Peyer's patch (tissue), 4 donors: ENCODE results near the gene HLX.

ENCODE experiments used
- CTCF ChIP-seq, 6 experiments: fragments of 450-650 bp in 4 of 6; fragments of 200-600 bp in 2 of 6; sonication (generic) in 1 of 6; IDR thresholded peaks; one replicate each; pipeline ENCODE4 v1.5.1; 2017 to 2019; ENCODE audit warnings: antibody characterized with exemption in 6 of 6, mild to moderate bottlenecking in 3 of 6, moderate library complexity in 1 of 6
- POLR2A ChIP-seq, 2 donors: fragments of 450-650 bp; IDR thresholded peaks; one replicate each; pipeline ENCODE4 v1.5.1; 2017; ENCODE audit warnings: antibody characterized with exemption in 2 of 2, mild to moderate bottlenecking in 2 of 2, moderate library complexity in 2 of 2

GRCh38 chr1:220889333-220889732, 10.1 kb downstream of the HLX start:
- TF ChIP-seq CTCF (IDR thresholded peaks at IDR 0.05) (no peak), POLR2A (IDR thresholded peaks at IDR 0.05) (no peak)
